Stimulated activated CD4-positive, alpha-beta T cell treated with anti-CD3 and anti-CD28 coated beads, TNF-alpha, amount 100 ng/mL, for 24 hours (primary cell): ENCODE results near the gene C2orf15.
A peak's percentile ranks its signal among the peaks of the same experiment; 100 is the strongest.
"Not testable (repeated sequence)": the region's sequence is repeated elsewhere in the genome, so short reads cannot be mapped to it uniquely, and the experiment has no call there.

Source experiments
- DNase-seq, 3 experiments: peaks; one replicate each; pipeline ENCODE4 v3.0.0-alpha.2; 2020; ENCODE audit warnings: low read depth in 3 of 3

C2orf15 gene

DNA sequence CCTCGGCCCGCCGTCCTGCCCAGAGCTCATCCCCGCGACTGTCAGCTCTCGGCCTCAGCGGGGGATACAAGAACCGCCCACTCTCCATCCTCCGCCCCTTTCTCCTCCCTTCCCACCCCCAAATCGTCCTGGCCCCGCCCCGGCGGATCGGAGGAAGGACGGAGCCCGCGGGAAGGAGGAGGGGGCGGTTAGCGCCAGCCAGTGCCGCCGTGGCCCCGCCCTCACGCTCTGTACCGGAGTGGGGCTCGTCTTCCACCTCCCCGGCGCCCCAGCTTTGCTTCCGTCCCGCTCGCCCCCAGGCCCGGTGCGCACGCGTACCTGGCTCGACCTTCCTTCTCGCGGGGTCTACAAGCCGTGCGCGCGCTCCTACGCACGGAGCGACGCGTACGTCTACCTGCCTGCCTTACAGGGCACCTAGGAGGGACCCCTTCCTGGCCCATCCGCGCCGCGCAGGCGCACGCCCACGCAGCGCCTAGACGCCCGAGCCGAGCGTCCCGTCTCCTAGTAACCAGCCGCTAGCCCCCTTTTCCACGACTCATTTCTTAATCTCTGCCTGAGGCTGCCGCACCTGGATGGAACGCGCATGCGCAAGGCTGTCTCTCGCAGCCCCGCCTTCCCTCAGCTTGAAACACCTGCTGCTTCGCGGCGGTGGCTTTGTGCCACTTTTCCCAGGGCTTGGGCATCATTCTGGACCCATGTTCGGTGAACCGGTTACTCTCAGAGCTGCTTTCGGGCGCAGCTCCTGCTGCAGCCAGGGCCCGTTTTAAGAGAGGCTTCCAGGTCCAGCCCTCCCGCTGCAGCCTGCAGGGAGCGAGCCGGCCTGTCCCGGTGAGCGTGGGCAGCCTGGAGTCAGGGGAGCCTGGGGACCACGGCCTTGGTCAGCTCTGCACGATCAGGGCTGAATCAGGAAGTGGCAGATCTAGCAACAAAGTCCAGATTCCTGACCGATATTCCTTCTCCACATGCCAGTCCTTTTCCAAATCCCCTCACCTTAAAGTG lies at the start of gene C2orf15:
Gene C2orf15 (plus strand): TSS at position 598 of the 999 bp plus-strand sequence. CDS start 8,852 bp downstream, outside the sequence.
- DNase-seq, result peak; percentile 91 to 97 (median 92)

GRCh38 chr2:99096728-99097127 lies 44.8 kb upstream of the C2orf15 start:
- no peak for DNase-seq

DNA sequence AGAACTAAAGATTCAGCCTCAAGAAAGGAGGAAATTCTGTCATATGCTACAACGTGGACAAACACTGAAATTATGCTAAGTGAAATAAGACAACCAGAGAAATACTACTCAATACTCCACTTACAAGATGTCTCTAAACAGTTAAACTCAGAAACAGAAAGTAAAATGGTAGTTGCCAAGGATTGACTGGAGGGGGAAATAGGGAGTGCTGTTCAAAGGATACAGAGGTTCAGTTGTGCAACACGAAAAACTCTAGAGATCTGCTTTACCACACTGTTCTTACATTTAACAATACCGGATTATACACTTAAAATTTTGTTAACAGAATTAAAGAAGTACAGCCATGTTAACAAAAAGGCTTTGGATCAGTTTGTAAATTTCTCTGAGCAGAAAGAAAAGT lies 39.8 kb upstream of the C2orf15 start:
- DNase-seq, result no peak

GRCh38 chr2:99104006-99104405 lies 37.5 kb upstream of the C2orf15 start:
- no peak for DNase-seq

- no peak for DNase-seq
Observed at GRCh38 chr2:99106913-99107312, 34.6 kb upstream of the C2orf15 start.

DNA sequence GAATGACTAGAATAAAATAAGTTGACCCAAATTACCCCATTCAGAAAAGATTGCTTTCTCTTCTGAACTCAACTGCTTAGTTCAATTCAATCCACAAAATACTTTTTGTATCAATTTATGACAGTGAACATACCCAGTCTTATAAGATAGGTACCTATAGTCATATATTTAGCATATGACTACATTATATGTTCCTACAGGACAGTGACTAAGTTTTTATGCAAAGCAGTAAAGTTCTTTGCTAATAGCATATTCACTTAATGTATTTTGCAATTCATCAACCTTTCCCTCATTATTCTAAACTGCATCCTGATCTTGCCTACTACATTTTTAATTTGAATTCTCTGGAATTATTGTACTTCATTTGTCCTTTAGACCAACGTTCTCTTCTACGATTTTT lies 30.3 kb upstream of the C2orf15 start:
- DNase-seq, result no peak

DNA sequence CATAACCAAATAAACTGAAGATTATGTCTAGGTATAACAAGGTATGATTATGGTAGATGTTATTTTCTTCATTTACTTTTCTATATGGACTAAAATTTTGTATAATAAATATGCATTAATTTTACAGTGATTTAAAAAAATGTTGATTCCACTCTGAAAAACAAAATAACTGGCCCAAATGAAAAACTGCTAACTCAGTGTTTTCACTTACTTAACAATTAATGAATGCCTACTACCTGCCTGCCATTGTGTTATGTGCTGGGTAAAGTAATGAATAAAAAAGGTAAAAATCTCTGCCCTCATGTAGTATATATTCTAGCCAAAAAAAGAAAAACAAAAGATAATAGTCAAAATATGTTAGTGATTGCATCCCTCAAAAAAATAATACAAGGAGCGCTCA lies 29.6 kb upstream of the C2orf15 start:
- DNase-seq, result no peak

DNA sequence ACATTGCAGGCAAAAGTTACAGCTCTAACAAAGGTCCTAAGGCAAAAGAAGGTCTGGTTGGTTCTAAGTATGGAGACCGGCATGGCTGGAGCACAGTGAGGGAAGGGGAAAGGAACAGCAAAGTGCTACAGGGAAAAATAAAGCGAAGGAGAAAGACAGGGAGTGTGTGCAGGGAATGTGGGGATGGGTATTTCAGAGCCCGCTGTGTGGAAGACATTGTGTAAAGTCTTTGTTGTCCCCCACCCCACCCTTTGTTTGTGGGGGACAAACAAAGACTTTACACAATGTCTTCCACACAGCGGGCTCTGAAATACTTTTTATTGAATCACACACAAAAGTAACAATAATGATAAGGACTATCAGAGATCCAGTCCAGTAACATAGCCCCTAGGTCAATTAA lies 28.9 kb upstream of the C2orf15 start:
- DNase-seq, result no peak

- DNase-seq, result no peak
Observed at GRCh38 chr2:99127981-99128380, 13.5 kb upstream of the C2orf15 start.

DNA sequence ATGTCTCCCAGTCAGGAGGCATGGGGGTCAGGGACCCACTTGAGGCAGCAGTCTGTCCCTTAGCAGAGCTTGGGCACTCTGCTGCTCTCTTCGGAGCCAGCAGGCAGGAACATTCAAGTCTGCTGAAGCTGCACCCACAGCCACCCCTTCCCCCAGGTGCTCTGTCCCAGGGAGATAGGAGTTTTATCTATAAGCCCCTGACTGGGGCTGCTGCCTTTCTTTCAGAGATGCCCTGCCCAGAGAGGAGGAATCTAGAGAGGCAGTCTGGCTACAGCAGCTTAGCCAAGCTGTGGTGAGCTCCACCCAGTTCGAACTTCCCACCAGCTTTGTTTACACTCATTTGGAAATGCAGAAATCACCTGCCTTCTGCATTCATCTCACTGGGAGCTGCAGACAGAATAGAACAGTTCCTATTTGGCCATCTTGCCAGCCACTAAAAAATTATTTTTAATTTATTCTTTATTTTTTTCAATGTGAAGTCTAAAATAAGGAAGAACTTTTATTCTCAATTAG lies 6.4 kb upstream of the C2orf15 start:
- not testable (repeated sequence) for DNase-seq

DNA sequence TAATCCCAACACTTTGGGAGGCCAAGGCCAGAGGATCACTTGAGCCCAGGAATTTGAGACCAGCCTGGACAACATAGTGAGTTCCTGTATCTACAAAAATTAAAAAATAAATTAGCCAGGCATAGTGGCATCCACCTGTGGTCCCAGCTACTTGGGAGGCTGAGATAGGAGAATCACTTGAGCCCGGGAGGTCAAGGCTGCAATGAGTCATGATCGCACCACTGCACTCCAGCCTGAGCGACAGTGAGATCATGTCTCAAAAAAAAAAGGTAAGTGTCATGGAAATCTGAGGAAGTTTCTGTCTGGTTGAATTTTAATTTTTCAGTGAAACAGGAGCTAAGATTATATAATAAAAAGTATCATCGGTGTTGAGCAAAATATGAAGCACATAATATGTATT lies 2.5 kb upstream of the C2orf15 start:
- DNase-seq, result no peak

DNA sequence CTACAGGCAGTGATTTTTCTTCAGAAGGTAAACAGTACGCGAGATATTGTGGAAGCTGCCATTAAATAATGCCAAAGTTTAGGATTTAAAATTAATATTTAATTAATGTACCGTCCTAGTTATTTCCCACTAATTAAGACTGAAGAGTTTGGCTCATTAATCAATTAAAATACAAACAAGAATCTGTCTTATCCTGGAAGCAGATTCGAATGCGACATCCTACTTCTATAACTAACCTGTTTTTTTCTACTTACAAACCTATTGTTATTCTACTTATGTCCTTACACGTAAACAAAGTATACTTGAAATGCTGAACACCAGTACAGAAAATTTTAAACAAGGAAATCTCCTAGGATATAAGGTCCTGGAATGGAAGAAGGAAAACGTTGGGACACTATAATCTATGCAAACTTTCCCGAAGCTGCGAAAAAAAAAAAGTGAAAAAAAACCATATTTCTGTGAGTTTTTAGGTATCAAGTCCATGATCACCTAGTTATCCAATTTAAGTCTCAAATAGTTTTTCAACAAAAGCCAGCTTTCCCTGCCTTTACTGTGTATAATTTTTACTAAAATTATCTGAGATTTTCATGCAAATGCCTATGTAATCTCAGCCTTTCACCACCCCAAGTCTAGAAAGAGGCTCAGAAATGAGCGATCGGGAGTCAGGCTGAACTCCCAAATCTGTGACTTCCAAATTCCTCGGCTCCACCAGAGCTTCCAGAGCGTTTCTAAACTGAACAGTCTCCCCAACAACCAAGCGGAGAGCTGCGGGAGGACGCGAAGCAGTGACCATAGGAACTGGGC lies 1.2 kb upstream of the C2orf15 start:
- no peak for DNase-seq

GRCh38 chr2:99140860-99141109 lies 722 bp upstream of the C2orf15 start:
- DNase-seq, result no peak

- DNase-seq, result no peak
Observed at GRCh38 chr2:99150706-99151105, 9.2 kb downstream of the C2orf15 start.

DNA sequence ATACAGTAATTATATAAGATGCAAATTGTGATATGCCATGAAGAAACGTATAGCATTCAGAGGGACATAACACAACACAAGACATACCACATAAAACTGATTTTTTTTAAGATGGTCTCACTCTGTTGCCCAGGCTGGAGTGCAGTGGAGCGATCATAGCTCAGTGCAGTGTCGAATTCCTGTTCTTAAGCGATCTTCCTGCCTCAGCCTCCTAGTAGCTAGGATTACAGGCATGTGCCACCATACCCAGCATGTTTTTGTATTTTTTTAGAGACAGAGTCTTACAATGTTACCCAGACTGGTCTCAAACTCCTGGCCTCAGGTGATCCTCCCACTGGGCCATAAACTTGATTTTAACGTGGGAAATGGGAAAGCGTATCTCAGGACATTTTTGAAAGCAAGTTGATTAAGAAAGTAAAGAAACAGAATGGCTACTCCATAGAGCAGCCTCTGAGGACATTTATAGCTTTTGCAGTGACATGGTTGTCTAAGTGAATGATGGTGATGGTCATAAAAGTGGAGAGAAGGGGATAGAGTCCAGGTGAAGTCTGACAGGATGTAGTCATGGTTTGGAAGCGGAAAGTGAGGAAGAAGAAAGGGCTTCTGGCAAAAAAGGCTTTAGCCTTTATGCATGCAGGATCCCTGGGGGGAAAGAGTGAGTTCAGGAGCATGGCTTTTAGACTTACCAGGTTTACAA lies 10.8 kb downstream of the C2orf15 start:
- no peak for DNase-seq

DNA sequence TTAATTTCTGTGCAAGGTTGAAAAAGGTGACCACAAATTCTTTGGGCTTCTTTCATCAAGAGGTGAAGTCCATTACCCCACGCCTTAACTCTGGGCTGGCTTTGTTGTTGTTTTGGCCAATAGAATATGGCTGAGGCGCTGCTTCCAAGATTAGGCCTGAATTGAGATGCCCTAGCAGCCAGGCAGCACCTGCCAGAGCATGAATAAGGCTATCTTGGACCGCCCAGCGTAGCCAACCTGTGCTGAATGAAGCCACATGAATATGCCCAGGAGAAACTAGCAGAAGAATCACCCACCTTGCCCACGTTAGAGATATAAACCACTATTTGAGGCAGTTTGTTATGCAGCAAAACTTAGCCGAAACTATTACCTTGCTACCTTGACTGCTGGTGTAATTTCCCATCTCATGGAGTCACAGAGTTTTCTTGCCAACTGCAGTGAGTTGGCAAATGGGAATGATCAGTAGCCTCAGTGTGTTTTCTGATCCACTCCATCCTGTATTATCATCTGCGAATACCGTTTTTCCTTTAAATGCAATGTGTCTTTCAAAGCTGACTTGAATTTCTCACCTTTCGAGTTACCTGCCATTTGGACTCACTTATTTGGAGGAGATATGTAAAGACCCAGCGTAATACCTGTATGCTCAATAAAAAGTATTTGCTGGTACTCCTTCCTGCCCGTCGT lies 12.6 kb downstream of the C2orf15 start:
- no peak for DNase-seq

- DNase-seq, result peak; percentile 86 to 93 (median 88)
Observed at GRCh38 chr2:99154643-99155536, 13.4 kb downstream of the C2orf15 start, which contains the start of the genes LIPT1 and TSGA10. LIPT1 (plus strand) TSS chr2:99154967; CDS start chr2:99161958, 6,991 bp downstream. TSGA10 (minus strand) TSS chr2:99154942; CDS start chr2:99109439, 45,503 bp downstream.

GRCh38 chr2:99156891-99157290 lies 15.4 kb downstream of the C2orf15 start:
- no peak for DNase-seq

- DNase-seq, result no peak
Observed at GRCh38 chr2:99158599-99158998, 17.1 kb downstream of the C2orf15 start.

GRCh38 chr2:99159594-99159993 lies 18.1 kb downstream of the C2orf15 start:
- no peak for DNase-seq
